Activated naive CD4-positive, alpha-beta T cell (primary cell): ENCODE measurements around the gene ARHGEF7.

Experiments
- DNase-seq, 4 experiments: peaks; one replicate each; lab custom pipeline; 2025; lab: John Stamatoyannopoulos, UW

The ARHGEF7 gene

GRCh38 chr13:111304041-111304544, 189.0 kb downstream of the ARHGEF7 start:
- DNase-seq = no peak

- DNase-seq = no peak
These were observed 189.6 kb downstream of the ARHGEF7 start for GRCh38 chr13:111304603-111305289.

GRCh38 chr13:111312944-111313590, 198.0 kb downstream of the ARHGEF7 start:
- DNase-seq = no peak

- DNase-seq = no peak
These were observed 198.9 kb downstream of the ARHGEF7 start for GRCh38 chr13:111313911-111314425.

GRCh38 chr13:111314852-111315251, 199.7 kb downstream of the ARHGEF7 start:
- DNase-seq = no peak

GRCh38 chr13:111315347-111315995, 200.4 kb downstream of the ARHGEF7 start:
- DNase-seq = no peak

GRCh38 chr13:111316161-111316730, 201.1 kb downstream of the ARHGEF7 start:
- DNase-seq = no peak

GRCh38 chr13:111317042-111317550, 202.0 kb downstream of the ARHGEF7 start:
- DNase-seq = no peak

- DNase-seq = no peak
These were observed 202.6 kb downstream of the ARHGEF7 start for GRCh38 chr13:111317571-111318345.

GRCh38 chr13:111318386-111318785, 203.3 kb downstream of the ARHGEF7 start:
- no peak for DNase-seq

GRCh38 chr13:111319521-111319920, 204.4 kb downstream of the ARHGEF7 start:
- DNase-seq = no peak

- DNase-seq = no peak
These were observed 205.1 kb downstream of the ARHGEF7 start, which contains the start of gene TEX29 for GRCh38 chr13:111319998-111320911. Gene TEX29 (plus strand): TSS chr13:111320642. CDS start chr13:111320891, 249 bp downstream.

- DNase-seq = no peak
These were observed 207.1 kb downstream of the ARHGEF7 start for GRCh38 chr13:111322001-111322915.

GRCh38 chr13:111322916-111323331, 207.8 kb downstream of the ARHGEF7 start:
- no peak for DNase-seq

GRCh38 chr13:111323549-111323948, 208.4 kb downstream of the ARHGEF7 start:
- no peak for DNase-seq

- no peak for DNase-seq
These were observed 209.0 kb downstream of the ARHGEF7 start for GRCh38 chr13:111323950-111324651.

GRCh38 chr13:111324736-111325135, 209.6 kb downstream of the ARHGEF7 start:
- no peak for DNase-seq

- DNase-seq = no peak
These were observed 210.2 kb downstream of the ARHGEF7 start for GRCh38 chr13:111325146-111325890.
